Spleen (tissue), 11 donors: ENCODE measurements around the gene RECK. TPM values are rescaled to one million over a fixed set of nuclear protein-coding genes. Genes with fewer than 3 reads are reported as not detected.

ENCODE experiments used
- DNase-seq: peaks from one replicate; pipeline ENCODE4 v3.0.0-alpha.2; 2020
- H3K27ac ChIP-seq, 8 donors: fragments of 200-600 bp; sonication (generic) in 7 of 8; 1 replicate in 4 of 8; 2 replicates in 4 of 8; pipeline versions ENCODE4 v1.5.0 to v1.8.0; 2016 to 2021; ENCODE audit warnings: inconsistent platforms in 4 of 8, mild to moderate bottlenecking in 4 of 8, moderate library complexity in 1 of 8
- H3K27me3 ChIP-seq, 7 donors: fragments of 200-600 bp; sonication (generic) in 6 of 7; replicated peaks in 1 of 7; 1 replicate in 4 of 7; 2 replicates in 3 of 7; pipeline versions ENCODE4 v1.5.0 to v1.8.0; 2016 to 2021; ENCODE audit warnings: inconsistent platforms in 3 of 7, mild to moderate bottlenecking in 1 of 7
- H3K36me3 ChIP-seq, 6 donors: fragments of 200-600 bp; sonication (generic) in 5 of 6; 1 replicate in 4 of 6; 2 replicates in 2 of 6; pipeline versions ENCODE4 v1.5.0 to v1.8.0; 2016 to 2021; ENCODE audit warnings: inconsistent platforms in 2 of 6
- H3K4me1 ChIP-seq, 6 donors: fragments of 200-600 bp; sonication (generic) in 5 of 6; 1 replicate in 3 of 6; 2 replicates in 3 of 6; pipeline versions ENCODE4 v1.5.0 to v1.8.0; 2016 to 2021; ENCODE audit warnings: inconsistent platforms in 3 of 6
- H3K4me3 ChIP-seq, 8 donors: fragments of 200-600 bp; sonication (generic) in 7 of 8; 1 replicate in 4 of 8; 2 replicates in 4 of 8; pipeline versions ENCODE4 v1.5.0 to v1.8.0; 2016 to 2021; ENCODE audit warnings: inconsistent platforms in 4 of 8, mild to moderate bottlenecking in 4 of 8, moderate library complexity in 2 of 8
- H3K9me3 ChIP-seq, 8 donors: fragments of 200-600 bp; sonication (generic) in 7 of 8; 1 replicate in 4 of 8; 2 replicates in 4 of 8; pipeline versions ENCODE4 v1.5.0 to v1.8.0; 2016 to 2021; ENCODE audit warnings: inconsistent platforms in 4 of 8
- POLR2A ChIP-seq, 3 donors: fragments of 450-650 bp; IDR thresholded peaks; one replicate each; pipeline ENCODE4 v1.5.1; 2017; ENCODE audit warnings: antibody characterized with exemption in 3 of 3, mild to moderate bottlenecking in 1 of 3
- POLR2AphosphoS5 ChIP-seq, 3 donors: sonication (generic); formaldehyde crosslinking; IDR thresholded peaks; one replicate each; pipeline ENCODE4 v1.5.1; 2017; ENCODE audit warnings: antibody characterized with exemption in 3 of 3
- WGBS, 5 donors: extraction: QIAGEN DNeasy Blood & Tissue Kit in 3 of 5; methylation state at CpG; one replicate each; pipeline versions ENCODE4 v1.1.5 to v1.1.7; 2013 to 2018; 5-methylcytosine and 5-hydroxymethylcytosine counted together
- intact Hi-C: fragments of 100-400 bp; cut with DNase I; formaldehyde crosslinking; loops from one replicate; pipeline ENCODE4 v1.15.0; 2023; ENCODE audit warnings: low total_unique reads
- polyA plus RNA-seq, 3 donors: library from polyadenylated mRNA; stranded (reverse); fragments of 200-250 nt; gene quantifications; one replicate each; pipeline ENCODE4 v1.2.1, GENCODE V29; 2013
- total RNA-seq, 7 donors: library from RNA; depleted of rRNA in 3 of 7; stranded (reverse); fragments of >200 nt in 3 of 7; fragmentation: NEBNext Ultra II Directional in 4 of 7; extraction: Animal tissue kit (Norgen Biotek cat#: 25700) in 4 of 7; gene quantifications; one replicate each; pipeline versions ENCODE4 v1.1.0 to v1.2.1, GENCODE V29; 2016 to 2021
- TF ChIP-seq, protein P1 (sequence below), 11 experiments: fragments of 200-600 bp in 7 of 11; fragments of 450-650 bp in 4 of 11; sonication (generic) in 4 of 11; IDR thresholded peaks in 8 of 11; conservative IDR thresholded peaks in 3 of 11; 1 replicate in 7 of 11; 2 replicates in 4 of 11; pipeline versions ENCODE4 v1.4.0 to v1.8.0; 2016 to 2021; ENCODE audit warnings: antibody characterized with exemption in 11 of 11, inconsistent platforms in 4 of 11, mild to moderate bottlenecking in 1 of 11
- donor health status: healthy with polysubstance abuse.
- donor health status: DM: no; HTN: no; CAD: no; lungs with moderate emphysema.
- donor health status: DM: no; HTN: no; CAD: no.
- donor health status: Bipolar disorder and iron deficiency.
- donor health status: healthy.
- donor health status: DM: no; HTN: no; CAD: no.
- donor health status: DM: yes; HTN: yes; CAD: no.

The RECK gene
- total and polyA plus RNA-seq, 10 donors: 2.7 to 16.0 (median 9.8) TPM

DNA sequence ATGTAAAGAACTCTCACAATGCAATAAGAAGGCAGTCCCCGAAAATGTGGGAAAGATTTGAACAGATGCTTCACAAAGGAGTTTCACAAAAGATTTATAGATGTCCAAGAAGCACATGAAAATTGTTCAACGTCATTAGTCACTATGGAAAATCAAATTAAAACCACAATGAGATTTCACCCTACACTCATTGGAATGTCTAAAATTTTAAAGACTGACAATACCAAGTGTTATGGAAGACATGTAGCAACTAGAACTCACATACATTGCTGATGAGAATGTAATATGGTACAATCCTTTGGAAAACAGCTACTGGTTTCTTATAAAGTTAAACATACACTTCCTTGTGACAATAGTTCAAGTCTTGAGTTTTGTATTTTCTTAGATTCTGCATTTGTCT, 11.0 kb upstream of the RECK start:
- no peaks in the 10 kb centered on the region for H3K9me3 ChIP-seq
- no peak overlapping the region for H3K4me3 ChIP-seq
- H3K27ac ChIP-seq: no peak overlapping the region
- no peak for TF ChIP-seq POLR2AphosphoS5 (IDR thresholded peaks at IDR 0.05)
- TF ChIP-seq, protein P1, sequence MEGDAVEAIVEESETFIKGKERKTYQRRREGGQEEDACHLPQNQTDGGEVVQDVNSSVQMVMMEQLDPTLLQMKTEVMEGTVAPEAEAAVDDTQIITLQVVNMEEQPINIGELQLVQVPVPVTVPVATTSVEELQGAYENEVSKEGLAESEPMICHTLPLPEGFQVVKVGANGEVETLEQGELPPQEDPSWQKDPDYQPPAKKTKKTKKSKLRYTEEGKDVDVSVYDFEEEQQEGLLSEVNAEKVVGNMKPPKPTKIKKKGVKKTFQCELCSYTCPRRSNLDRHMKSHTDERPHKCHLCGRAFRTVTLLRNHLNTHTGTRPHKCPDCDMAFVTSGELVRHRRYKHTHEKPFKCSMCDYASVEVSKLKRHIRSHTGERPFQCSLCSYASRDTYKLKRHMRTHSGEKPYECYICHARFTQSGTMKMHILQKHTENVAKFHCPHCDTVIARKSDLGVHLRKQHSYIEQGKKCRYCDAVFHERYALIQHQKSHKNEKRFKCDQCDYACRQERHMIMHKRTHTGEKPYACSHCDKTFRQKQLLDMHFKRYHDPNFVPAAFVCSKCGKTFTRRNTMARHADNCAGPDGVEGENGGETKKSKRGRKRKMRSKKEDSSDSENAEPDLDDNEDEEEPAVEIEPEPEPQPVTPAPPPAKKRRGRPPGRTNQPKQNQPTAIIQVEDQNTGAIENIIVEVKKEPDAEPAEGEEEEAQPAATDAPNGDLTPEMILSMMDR (IDR thresholded peaks at IDR 0.05 in 8 of 11, conservative IDR thresholded peaks at IDR 0.05 in 3 of 11): no peak
- no peak for TF ChIP-seq POLR2A (IDR thresholded peaks at IDR 0.05)
- H3K36me3 ChIP-seq: no peaks in the 10 kb centered on the region
- no peak for DNase-seq
- 59 to 91% (median 85%) methylated on average over 2 of the region's 2 CpGs for WGBS, 5 donors
- H3K27me3 ChIP-seq: no peaks in the 10 kb centered on the region
- H3K4me1 ChIP-seq: peaks cover 0 to 13% (median 0%) of the 10 kb centered on the region in 6 donors
- intact Hi-C loops: loop anchor here (10.0 kb wide), 2 partner anchors 121 to 221 kb away; partner anchors contain the start of genes HRCT1 and SPAAR

DNA sequence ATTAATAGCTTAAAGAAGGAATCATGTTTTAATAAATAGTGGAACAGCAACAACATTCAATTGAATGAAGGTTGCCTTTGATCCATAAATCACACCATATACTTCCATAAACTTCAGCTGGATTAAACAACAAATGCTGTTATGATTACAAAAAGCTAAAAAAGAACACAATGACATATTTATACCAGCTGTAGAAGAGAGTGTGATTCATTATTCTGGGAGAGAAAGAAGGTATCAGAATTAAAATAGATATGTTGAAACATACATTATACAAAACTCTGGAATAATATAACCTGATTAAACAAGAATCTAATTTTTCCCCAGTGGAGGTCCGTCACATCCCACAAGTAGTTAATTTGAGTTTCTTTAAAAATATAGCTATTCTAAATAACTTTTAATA, 7.5 kb upstream of the RECK start:
- intact Hi-C loops: loop anchor here (10.0 kb wide), 2 partner anchors 124 to 224 kb away; partner anchors contain the start of genes HRCT1 and SPAAR
- H3K9me3 ChIP-seq: no peaks in the 10 kb centered on the region
- no peak for TF ChIP-seq POLR2A (IDR thresholded peaks at IDR 0.05)
- no peak for TF ChIP-seq POLR2AphosphoS5 (IDR thresholded peaks at IDR 0.05)
- TF ChIP-seq, protein P1 (IDR thresholded peaks at IDR 0.05 in 8 of 11, conservative IDR thresholded peaks at IDR 0.05 in 3 of 11): no peak
- peaks cover 0 to 13% (median 0%) of the 10 kb centered on the region in 6 donors for H3K4me1 ChIP-seq
- H3K27ac ChIP-seq: no peak overlapping the region
- H3K4me3 ChIP-seq: no peak overlapping the region
- 78 to 94% (median 89%) methylated on average over 1 of the region's 1 CpG for WGBS, 5 donors
- H3K27me3 ChIP-seq: no peaks in the 10 kb centered on the region
- DNase-seq: no peak
- no peaks in the 10 kb centered on the region for H3K36me3 ChIP-seq

DNA sequence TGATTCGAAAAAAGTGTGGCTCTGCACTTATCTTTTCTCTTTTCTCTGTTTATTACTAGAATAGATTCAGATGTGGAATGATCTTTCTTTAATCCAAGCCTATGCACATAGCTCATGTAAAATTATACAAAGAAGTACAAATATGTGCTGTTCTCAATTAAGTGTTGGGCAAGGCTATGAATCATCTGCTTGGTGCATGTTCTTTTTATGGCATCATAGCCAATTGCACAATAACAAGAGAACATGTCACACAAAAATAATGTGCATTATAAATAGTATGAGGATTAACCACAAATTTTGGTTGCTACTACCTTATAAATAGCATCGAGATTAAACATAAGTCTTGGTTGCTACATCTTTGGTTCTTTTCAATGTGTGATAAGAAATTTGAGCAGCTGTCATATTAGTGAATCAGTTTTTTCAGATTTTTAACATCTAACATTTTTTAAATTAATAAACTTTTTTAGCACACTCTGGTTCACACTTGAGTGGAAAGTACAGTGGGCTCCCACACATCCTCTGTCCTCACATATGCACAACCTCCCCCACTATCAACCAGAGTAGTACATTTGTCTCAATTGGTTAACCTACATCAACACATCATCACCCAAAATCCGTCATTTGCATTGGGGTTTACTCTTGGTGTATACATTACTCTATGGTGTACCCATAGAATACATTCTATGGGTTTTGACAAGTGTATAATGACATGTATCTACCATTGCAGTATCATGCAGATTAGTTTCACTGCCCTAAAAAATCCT, 6.8 kb upstream of the RECK start:
- intact Hi-C loops: loop anchor here (10.0 kb wide), 2 partner anchors 125 to 225 kb away; partner anchors contain the start of genes HRCT1 and SPAAR
- no peaks in the 10 kb centered on the region for H3K27me3 ChIP-seq
- H3K4me1 ChIP-seq: peaks cover 0 to 13% (median 0%) of the 10 kb centered on the region in 6 donors
- H3K27ac ChIP-seq: no peak overlapping the region
- no peak for DNase-seq
- no peaks in the 10 kb centered on the region for H3K36me3 ChIP-seq
- WGBS, 5 donors: 48 to 75% (median 61%) methylated on average over 3 of the region's 3 CpGs
- TF ChIP-seq POLR2A (IDR thresholded peaks at IDR 0.05): no peak
- TF ChIP-seq, protein P1 (IDR thresholded peaks at IDR 0.05 in 8 of 11, conservative IDR thresholded peaks at IDR 0.05 in 3 of 11): no peak
- TF ChIP-seq POLR2AphosphoS5 (IDR thresholded peaks at IDR 0.05): no peak
- no peaks in the 10 kb centered on the region for H3K9me3 ChIP-seq
- no peak overlapping the region for H3K4me3 ChIP-seq

DNA sequence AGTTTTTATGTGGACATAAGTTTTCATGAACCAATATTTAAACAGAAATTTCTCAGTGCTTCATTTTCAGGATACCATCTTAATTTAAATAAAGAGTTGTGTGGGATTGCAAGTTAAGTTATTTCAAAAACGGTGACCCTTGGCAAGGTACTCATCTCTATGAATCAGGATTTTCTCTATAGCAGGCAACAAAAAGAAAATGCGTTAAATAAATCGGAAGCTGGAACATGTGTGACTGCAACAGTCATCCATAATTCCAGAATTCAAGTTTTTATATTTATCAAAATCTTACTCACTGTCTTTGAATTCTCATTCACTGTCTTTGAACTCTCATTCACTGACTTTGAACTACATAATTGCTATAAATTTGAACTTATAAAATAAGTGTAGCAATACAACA, 5.8 kb upstream of the RECK start:
- intact Hi-C loops: no loop called here
- Histone ChIP-seq H3K36me3 (no peaks in the 10 kb centered on the region), H3K27me3 (peaks cover 0 to under 1% (median 0%) of the 10 kb centered on the region in 7 donors), H3K4me3 (no peak overlapping the region), H3K4me1 (peaks cover 0 to 13% (median 0%) of the 10 kb centered on the region in 6 donors), H3K9me3 (no peaks in the 10 kb centered on the region), H3K27ac (no peak overlapping the region)
- DNase-seq: no peak
- TF ChIP-seq POLR2AphosphoS5 (IDR thresholded peaks at IDR 0.05) (no peak), POLR2A (IDR thresholded peaks at IDR 0.05) (no peak)
- TF ChIP-seq, protein P1 (IDR thresholded peaks at IDR 0.05 in 8 of 11, conservative IDR thresholded peaks at IDR 0.05 in 3 of 11): no peak
- WGBS, 5 donors: 85 to 98% (median 89%) methylated on average over 3 of the region's 3 CpGs
